Vagina (tissue), 2 donors: Measurements from ENCODE around the gene SLC12A7. TPM values are rescaled to one million over a fixed set of nuclear protein-coding genes. Genes with fewer than 3 reads are reported as not detected.

Experiments
- DNase-seq, 2 donors: peaks; one replicate each; pipeline ENCODE4 v3.0.0-alpha.2; 2017; ENCODE audit errors: extremely low spot score in 2 of 2
- H3K27ac ChIP-seq: fragments of 200-600 bp; sonication (generic); one replicate; pipeline ENCODE4 v1.5.1; 2019
- H3K27me3 ChIP-seq: fragments of 200-600 bp; sonication (generic); one replicate; pipeline ENCODE4 v1.5.1; 2019
- H3K36me3 ChIP-seq, 2 donors: fragments of 200-600 bp; sonication (generic); one replicate each; pipeline ENCODE4 v1.5.1; 2017 to 2019
- H3K4me1 ChIP-seq: fragments of 200-600 bp; sonication (generic); one replicate; pipeline ENCODE4 v1.5.1; 2019
- H3K4me3 ChIP-seq, 2 donors: fragments of 200-600 bp; sonication (generic); 1 replicate in 1 of 2; 2 replicates in 1 of 2; pipeline ENCODE4 v1.5.1; 2016 to 2019
- H3K9me3 ChIP-seq: fragments of 200-600 bp; sonication (generic); one replicate; pipeline ENCODE4 v1.5.1; 2019
- POLR2A ChIP-seq, 2 donors: fragments of 450-650 bp; IDR thresholded peaks; one replicate each; pipeline ENCODE4 v1.6.1; 2017; ENCODE audit warnings: antibody characterized with exemption in 2 of 2, mild to moderate bottlenecking in 2 of 2, moderate library complexity in 2 of 2
- POLR2AphosphoS5 ChIP-seq, 2 donors: sonication (generic); formaldehyde crosslinking; IDR thresholded peaks; one replicate each; pipeline ENCODE4 v1.9.0; 2017; ENCODE audit warnings: antibody characterized with exemption in 2 of 2, mild to moderate bottlenecking in 2 of 2, low read depth in 1 of 2; ENCODE audit not compliant: insufficient read depth in 1 of 2
- intact Hi-C: fragments of 100-400 bp; cut with DNase I; formaldehyde crosslinking; loops from one replicate; pipeline ENCODE4 v1.15.1; 2023
- total RNA-seq: library from RNA; depleted of rRNA; stranded (reverse); fragments of >200 nt; gene quantifications from one replicate; pipeline ENCODE4 v1.2.3, GENCODE V29; 2016
- TF ChIP-seq, protein P1 (sequence below), 3 experiments: fragments of 450-650 bp in 2 of 3; fragments of 200-600 bp in 1 of 3; sonication (generic) in 1 of 3; IDR thresholded peaks; one replicate each; pipeline ENCODE4 v1.5.1; 2017 to 2019; ENCODE audit warnings: antibody characterized with exemption in 3 of 3, mild to moderate bottlenecking in 2 of 3, moderate library complexity in 2 of 3

SLC12A7 gene
- total RNA-seq, 1 donor from 2014 or later, result 21.6 TPM

DNA sequence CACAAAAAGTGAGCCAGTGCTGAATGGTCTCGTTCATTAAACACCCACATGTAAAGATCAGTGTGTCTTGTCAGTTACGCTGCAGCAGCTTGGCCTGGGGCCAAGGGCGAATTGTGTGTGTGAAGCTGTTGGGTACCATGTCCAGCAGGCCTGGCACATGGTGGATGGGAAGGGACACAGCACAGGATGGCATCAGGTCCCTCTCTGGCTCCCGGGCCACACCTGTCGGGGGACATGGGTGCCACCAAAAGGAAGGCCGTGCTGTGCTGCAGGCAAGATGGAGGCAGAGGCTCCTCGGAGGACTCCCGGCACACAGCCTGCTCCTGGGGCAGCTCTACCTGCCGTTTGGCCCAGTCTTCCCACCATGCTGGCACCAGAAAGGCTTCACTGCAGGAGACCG lies 71.3 kb downstream of the SLC12A7 start:
- DNase-seq, result no peak
- no peaks in the 10 kb centered on the region for H3K27me3 ChIP-seq
- TF ChIP-seq, protein P1, sequence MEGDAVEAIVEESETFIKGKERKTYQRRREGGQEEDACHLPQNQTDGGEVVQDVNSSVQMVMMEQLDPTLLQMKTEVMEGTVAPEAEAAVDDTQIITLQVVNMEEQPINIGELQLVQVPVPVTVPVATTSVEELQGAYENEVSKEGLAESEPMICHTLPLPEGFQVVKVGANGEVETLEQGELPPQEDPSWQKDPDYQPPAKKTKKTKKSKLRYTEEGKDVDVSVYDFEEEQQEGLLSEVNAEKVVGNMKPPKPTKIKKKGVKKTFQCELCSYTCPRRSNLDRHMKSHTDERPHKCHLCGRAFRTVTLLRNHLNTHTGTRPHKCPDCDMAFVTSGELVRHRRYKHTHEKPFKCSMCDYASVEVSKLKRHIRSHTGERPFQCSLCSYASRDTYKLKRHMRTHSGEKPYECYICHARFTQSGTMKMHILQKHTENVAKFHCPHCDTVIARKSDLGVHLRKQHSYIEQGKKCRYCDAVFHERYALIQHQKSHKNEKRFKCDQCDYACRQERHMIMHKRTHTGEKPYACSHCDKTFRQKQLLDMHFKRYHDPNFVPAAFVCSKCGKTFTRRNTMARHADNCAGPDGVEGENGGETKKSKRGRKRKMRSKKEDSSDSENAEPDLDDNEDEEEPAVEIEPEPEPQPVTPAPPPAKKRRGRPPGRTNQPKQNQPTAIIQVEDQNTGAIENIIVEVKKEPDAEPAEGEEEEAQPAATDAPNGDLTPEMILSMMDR (IDR thresholded peaks at IDR 0.05), result no peak
- no peak for TF ChIP-seq POLR2A (IDR thresholded peaks at IDR 0.05)
- TF ChIP-seq POLR2AphosphoS5 (IDR thresholded peaks at IDR 0.05; ENCODE audit: insufficient read depth in 1 of 2, low read depth in 1 of 2), result no peak
- intact Hi-C loops, result no loop called here
- H3K4me3 ChIP-seq, result no peak overlapping the region
- no peaks in the 10 kb centered on the region for H3K9me3 ChIP-seq
- H3K4me1 ChIP-seq, result no peaks in the 10 kb centered on the region
- no peak overlapping the region for H3K27ac ChIP-seq
- no peaks in the 10 kb centered on the region for H3K36me3 ChIP-seq

DNA sequence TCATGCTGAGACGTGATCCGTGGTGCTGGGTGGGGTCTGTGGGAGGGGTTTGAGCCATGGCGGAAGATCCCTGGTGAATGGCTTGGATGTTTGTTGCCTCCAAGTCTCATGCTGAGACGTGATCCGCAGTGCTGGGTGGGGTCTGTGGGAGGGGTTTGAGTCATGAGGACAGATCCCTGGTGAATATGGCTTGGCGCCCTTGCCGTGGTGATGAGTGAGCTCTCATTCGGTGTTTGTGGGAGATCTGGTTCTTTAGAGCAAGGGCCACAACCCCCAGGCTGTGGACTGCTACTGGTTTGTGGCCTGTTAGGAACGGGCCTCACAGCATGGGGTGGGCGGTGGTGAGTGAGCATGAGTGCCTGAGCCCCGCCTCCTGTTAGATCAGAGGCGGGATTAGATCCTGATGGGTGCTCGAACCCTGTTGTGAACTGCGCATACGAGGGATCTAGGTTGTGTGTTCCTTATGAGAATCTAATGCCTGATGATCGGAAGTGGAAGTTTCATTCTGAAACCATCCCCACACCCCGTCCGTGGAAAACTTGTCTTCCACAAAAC lies 72.1 kb downstream of the SLC12A7 start:
- Histone ChIP-seq H3K27me3 (no peaks in the 10 kb centered on the region), H3K27ac (no peak overlapping the region), H3K36me3 (no peaks in the 10 kb centered on the region), H3K9me3 (no peaks in the 10 kb centered on the region), H3K4me1 (no peaks in the 10 kb centered on the region), H3K4me3 (no peak overlapping the region)
- no peak for DNase-seq
- no peak for TF ChIP-seq POLR2AphosphoS5 (IDR thresholded peaks at IDR 0.05; ENCODE audit: insufficient read depth in 1 of 2, low read depth in 1 of 2)
- TF ChIP-seq, protein P1 (IDR thresholded peaks at IDR 0.05), result no peak
- TF ChIP-seq POLR2A (IDR thresholded peaks at IDR 0.05), result no peak
- intact Hi-C loops, result no loop called here

DNA sequence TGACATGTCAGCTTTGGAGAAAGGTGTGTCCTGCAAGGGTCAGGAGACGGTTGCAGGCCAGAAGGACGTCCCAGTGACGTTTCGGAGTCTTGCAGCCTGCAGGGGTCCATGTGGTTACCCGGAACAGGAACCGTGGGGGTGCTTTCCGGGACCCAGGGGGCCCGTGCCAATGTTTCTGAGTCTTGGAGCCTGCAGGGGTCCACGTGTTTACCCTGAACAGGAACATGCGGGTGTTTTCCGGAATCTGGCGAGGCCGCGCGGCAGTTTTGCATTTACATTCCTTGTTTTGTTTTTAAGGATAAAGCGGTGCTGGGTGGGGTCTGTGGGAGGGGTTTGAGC lies 72.7 kb downstream of the SLC12A7 start:
- Histone ChIP-seq H3K27ac (no peak overlapping the region), H3K4me3 (no peak overlapping the region), H3K4me1 (no peaks in the 10 kb centered on the region), H3K36me3 (no peaks in the 10 kb centered on the region), H3K27me3 (no peaks in the 10 kb centered on the region), H3K9me3 (no peaks in the 10 kb centered on the region)
- intact Hi-C loops, result no loop called here
- TF ChIP-seq, protein P1 (IDR thresholded peaks at IDR 0.05), result no peak
- TF ChIP-seq POLR2AphosphoS5 (IDR thresholded peaks at IDR 0.05; ENCODE audit: insufficient read depth in 1 of 2, low read depth in 1 of 2) (no peak), POLR2A (IDR thresholded peaks at IDR 0.05) (no peak)
- DNase-seq, result no peak

DNA sequence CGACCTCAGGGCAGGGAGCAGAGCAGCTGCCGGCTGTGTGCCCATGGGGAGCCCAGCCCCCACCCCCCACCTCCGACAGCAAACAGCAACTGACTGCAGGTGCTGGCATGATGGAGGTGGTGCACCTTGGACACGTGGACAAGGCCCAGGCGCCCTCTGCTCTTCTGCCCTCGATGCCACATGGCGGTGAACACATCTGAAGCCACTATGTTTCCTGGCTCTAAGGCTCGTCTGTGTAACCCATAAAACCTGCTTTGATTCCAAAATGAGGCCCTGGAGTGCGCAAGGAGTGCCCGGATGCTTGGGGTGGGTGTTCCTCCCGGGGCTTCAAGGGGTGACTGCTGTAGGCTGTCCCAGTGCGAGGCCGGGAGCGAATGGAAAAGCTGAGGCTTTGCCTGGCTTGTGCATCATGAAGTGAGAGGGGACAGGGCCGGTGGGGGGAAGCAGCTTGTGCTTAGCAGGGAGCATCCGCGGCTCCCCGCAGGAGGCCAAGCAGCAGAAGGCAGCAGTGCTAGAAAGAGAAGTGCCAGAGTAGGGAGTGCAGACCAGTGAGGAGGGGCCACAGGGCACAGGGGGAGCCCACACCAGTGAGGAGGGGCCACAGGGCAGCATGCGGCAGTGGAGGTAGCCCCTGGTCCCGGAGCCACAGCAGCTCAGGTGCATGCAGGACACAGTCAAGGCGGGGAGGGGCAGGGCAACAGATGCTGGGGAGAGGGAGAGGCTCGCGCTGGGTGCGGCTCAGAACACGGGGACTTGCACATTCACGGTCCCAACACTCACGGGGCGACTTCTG lies 73.2 kb downstream of the SLC12A7 start:
- no peak for DNase-seq
- Histone ChIP-seq H3K27ac (no peak overlapping the region), H3K27me3 (no peaks in the 10 kb centered on the region), H3K4me1 (no peaks in the 10 kb centered on the region), H3K36me3 (no peaks in the 10 kb centered on the region), H3K9me3 (no peaks in the 10 kb centered on the region), H3K4me3 (no peak overlapping the region)
- TF ChIP-seq POLR2A (IDR thresholded peaks at IDR 0.05), result no peak
- TF ChIP-seq, protein P1 (IDR thresholded peaks at IDR 0.05), result no peak
- no peak for TF ChIP-seq POLR2AphosphoS5 (IDR thresholded peaks at IDR 0.05; ENCODE audit: insufficient read depth in 1 of 2, low read depth in 1 of 2)
- intact Hi-C loops, result no loop called here
